Cardiac septum (tissue), 1 donor: ENCODE measurements around the gene MRNIP. TPM values are rescaled to one million over a fixed set of nuclear protein-coding genes. Genes with fewer than 3 reads are reported as not detected.

Experiments
- DNase-seq: peaks from one replicate; pipeline ENCODE4 v3.0.0-alpha.2; 2020; ENCODE audit warnings: low spot score
- intact Hi-C: fragments of 100-400 bp; cut with DNase I; formaldehyde crosslinking; loops from one replicate; pipeline ENCODE4 v1.14.0; 2022
- total RNA-seq: library from RNA; stranded (reverse); fragmentation: NEBNext Ultra II Directional; extraction: Animal tissue kit (Norgen Biotek cat#: 25700); gene quantifications from one replicate; pipeline ENCODE4 v1.2.1, GENCODE V29; 2021
- donor health status: DM: no; HTN: no; CAD: no.

MRNIP gene
- total RNA-seq, 1 donor from 2014 or later, result 15.3 TPM

GRCh38 chr5:179815491-179816249, 42.9 kb downstream of the MRNIP start:
- no peak for DNase-seq
- intact Hi-C loops, result no loop called here

- no peak for DNase-seq
- intact Hi-C loops, result no loop called here
Measured at GRCh38 chr5:179814090-179814489, 44.5 kb downstream of the MRNIP start.

GRCh38 chr5:179812997-179813607, 45.5 kb downstream of the MRNIP start:
- intact Hi-C loops, result no loop called here

GRCh38 chr5:179812135-179812825, 46.3 kb downstream of the MRNIP start:
- DNase-seq, result no peak
- intact Hi-C loops, result no loop called here

More at GRCh38 chr5:179812997-179813607, 45.5 kb downstream of the MRNIP start:
- DNase-seq, result no peak

GRCh38 chr5:179806250-179807048, 52.2 kb downstream of the MRNIP start, which contains the start of gene MGAT4B:
Gene MGAT4B, minus strand, starts transcription at chr5:179806866. Its CDS starts 283 bp downstream, at chr5:179806583.
- intact Hi-C loops, result loop anchor here (1.0 to 5.0 kb wide), 2 partner anchors 15 to 101 kb away; partner anchors contain the start of gene TBC1D9B
- DNase-seq, result peak; percentile 90

GRCh38 chr5:179805529-179806249, 52.9 kb downstream of the MRNIP start:
- no peak for DNase-seq

GRCh38 chr5:179805070-179805528, 53.5 kb downstream of the MRNIP start:
- peak; percentile 79 for DNase-seq
- intact Hi-C loops, result loop anchor here (5.0 kb wide), 1 partner anchor 102 kb away; the partner anchor contains the start of gene TBC1D9B

More at GRCh38 chr5:179805529-179806249, 52.9 kb downstream of the MRNIP start:
- intact Hi-C loops, result loop anchor here (1.0 to 5.0 kb wide), 2 partner anchors 16 to 102 kb away; partner anchors contain the start of gene TBC1D9B

- no peak for DNase-seq
- intact Hi-C loops, result no loop called here
Measured at GRCh38 chr5:179804555-179804947, 54.1 kb downstream of the MRNIP start.

GRCh38 chr5:179803651-179804554, 54.7 kb downstream of the MRNIP start:
- DNase-seq, result no peak
- intact Hi-C loops, result no loop called here

- DNase-seq, result no peak
- intact Hi-C loops, result no loop called here
Measured at GRCh38 chr5:179802950-179803562, 55.6 kb downstream of the MRNIP start.

GRCh38 chr5:179802207-179802883, 56.3 kb downstream of the MRNIP start:
- intact Hi-C loops, result no loop called here
- DNase-seq, result no peak

- intact Hi-C loops, result no loop called here
- DNase-seq, result peak; percentile 87
Measured at GRCh38 chr5:179801304-179802206, 57.1 kb downstream of the MRNIP start.

- intact Hi-C loops, result no loop called here
- no peak for DNase-seq
Measured at GRCh38 chr5:179800696-179801201, 57.9 kb downstream of the MRNIP start.

GRCh38 chr5:179800071-179800695, 58.4 kb downstream of the MRNIP start:
- no peak for DNase-seq
- intact Hi-C loops, result no loop called here

- DNase-seq, result no peak
- intact Hi-C loops, result loop anchor here (5.0 kb wide), 1 partner anchor 102 kb away; the partner anchor contains the start of gene CANX
Measured at GRCh38 chr5:179799644-179799973, 59.0 kb downstream of the MRNIP start.
